ACHN (cell line): Measurements from ENCODE around the gene TMEM267.
"Not testable (repeated sequence)": the region's sequence is repeated elsewhere in the genome, so short reads cannot be mapped to it uniquely, and the experiment has no call there.

ENCODE experiments used
- DNase-seq: peaks from one replicate; pipeline ENCODE4 v3.0.0-alpha.2; 2015
- in situ Hi-C: cut with HindIII; loops from 2 replicates; pipeline ENCODE4 v1.10.0; 2017; ENCODE audit warnings: low sequenced_read_pairs, low pct_ligation_motif_present, low pct_unique_long_range_greater_than_20kb

TMEM267 gene

GRCh38 chr5:43467100-43467499, 16.6 kb downstream of the TMEM267 start:
- no peak for DNase-seq
- in situ Hi-C loops = no loop called here

- in situ Hi-C loops, DNase-seq: not testable (repeated sequence)
Observed at GRCh38 chr5:43465455-43465854, 18.2 kb downstream of the TMEM267 start.

- in situ Hi-C loops = no loop called here
- no peak for DNase-seq
Observed at GRCh38 chr5:43461066-43461465, 22.6 kb downstream of the TMEM267 start.

- in situ Hi-C loops = no loop called here
- no peak for DNase-seq
Observed at GRCh38 chr5:43456556-43456955, 27.1 kb downstream of the TMEM267 start.

GRCh38 chr5:43441575-43441974, 42.1 kb downstream of the TMEM267 start:
- DNase-seq, in situ Hi-C loops: not testable (repeated sequence)

GRCh38 chr5:43437062-43437660, 46.5 kb downstream of the TMEM267 start:
- no peak for DNase-seq

DNA sequence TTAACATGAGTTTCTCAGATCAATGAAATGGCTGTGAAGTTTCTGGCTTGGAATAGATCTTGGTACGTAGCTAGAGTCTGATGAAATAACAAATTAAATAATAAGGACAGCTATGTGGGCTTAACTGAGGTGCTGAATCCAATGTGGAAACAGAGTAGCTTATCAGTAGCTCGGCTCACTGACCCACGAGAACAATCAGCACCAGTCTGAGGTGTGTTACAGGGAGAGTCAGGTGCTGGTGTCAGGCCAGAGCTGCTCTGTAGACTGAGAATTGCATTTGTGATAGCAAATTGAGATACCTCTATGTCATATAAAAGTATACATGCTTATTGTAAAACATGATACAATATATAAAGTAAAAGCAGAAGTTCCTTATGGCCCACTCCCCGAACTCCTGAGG, 50.3 kb downstream of the TMEM267 start:
- no peak for DNase-seq
- in situ Hi-C loops = no loop called here

More at GRCh38 chr5:43437062-43437660, 46.5 kb downstream of the TMEM267 start:
- in situ Hi-C loops = no loop called here

DNA sequence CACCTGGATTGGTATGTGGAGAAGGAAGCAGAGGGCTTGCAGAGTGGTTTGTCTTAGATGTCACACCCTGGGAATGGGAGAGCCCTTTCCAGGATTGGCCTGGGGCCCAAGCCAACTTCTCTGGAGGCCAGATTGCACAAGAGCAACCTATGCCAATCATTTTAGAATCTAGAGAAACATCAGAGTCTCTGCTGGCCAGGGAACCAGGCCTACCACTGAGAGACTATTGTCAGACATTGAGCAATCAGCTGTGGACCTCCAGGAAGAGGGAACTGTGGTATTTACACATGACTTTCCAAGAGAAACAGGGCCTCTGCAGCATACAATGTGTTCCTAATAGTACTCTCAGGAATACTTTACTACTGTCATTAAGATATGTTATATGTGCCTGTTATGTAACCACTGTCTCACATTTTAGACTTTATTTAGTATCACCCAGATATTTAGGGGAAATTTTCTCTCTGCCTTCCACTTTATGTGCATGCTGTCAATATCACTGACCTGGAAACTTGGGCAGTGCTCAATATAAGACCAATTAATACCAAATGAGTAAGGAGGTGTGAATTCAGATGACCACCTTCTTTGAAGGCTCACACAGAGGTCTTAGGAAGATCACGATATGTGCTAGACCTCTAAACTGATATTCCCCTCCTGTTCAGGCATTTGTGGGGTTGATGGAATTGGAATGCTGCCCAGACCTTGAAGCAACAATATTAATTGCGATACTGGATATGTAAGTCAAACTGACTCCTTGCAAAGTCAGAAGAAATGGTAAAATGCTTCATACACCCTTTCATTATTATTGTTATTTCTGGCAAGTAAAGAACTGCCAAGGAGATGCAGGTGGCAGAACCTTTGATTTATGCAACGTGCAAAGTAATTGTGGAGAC, 50.9 kb downstream of the TMEM267 start:
- DNase-seq = no peak
- in situ Hi-C loops = no loop called here

- no peak for DNase-seq
- in situ Hi-C loops = no loop called here
Observed at GRCh38 chr5:43429706-43430105, 54.0 kb downstream of the TMEM267 start.

- in situ Hi-C loops = no loop called here
- DNase-seq = no peak
Observed at GRCh38 chr5:43429016-43429415, 54.6 kb downstream of the TMEM267 start.

GRCh38 chr5:43427306-43427705, 56.4 kb downstream of the TMEM267 start:
- in situ Hi-C loops = no loop called here
- DNase-seq = no peak

DNA sequence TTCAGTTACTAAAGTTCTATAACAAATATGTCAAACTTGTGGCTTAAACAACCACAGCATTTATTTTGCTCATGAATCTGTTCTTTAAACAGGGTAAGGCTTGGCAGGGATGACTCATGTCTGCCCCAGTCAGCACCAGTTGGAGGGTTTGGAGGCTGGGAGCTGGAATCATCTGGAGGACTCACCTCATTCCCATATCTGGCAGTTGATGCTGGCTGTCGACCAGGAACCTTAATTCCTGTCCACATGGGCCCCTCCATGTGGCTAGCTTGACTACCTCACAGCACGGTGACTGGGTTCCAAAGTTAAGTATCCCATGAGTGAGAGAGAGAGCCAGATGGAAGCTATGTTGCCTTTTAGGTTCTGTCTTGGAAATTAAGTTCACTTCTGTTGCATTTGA, 57.7 kb downstream of the TMEM267 start:
- in situ Hi-C loops = no loop called here

GRCh38 chr5:43423086-43423485, 60.6 kb downstream of the TMEM267 start:
- in situ Hi-C loops, DNase-seq: not testable (repeated sequence)

More for the DNA sequence above, 57.7 kb downstream of the TMEM267 start:
- peak; percentile 16 for DNase-seq

GRCh38 chr5:43422143-43422542, 61.5 kb downstream of the TMEM267 start:
- in situ Hi-C loops = no loop called here
- DNase-seq = peak; percentile 28

GRCh38 chr5:43421450-43422133, 62.1 kb downstream of the TMEM267 start:
- no peak for DNase-seq
- in situ Hi-C loops = no loop called here

DNA sequence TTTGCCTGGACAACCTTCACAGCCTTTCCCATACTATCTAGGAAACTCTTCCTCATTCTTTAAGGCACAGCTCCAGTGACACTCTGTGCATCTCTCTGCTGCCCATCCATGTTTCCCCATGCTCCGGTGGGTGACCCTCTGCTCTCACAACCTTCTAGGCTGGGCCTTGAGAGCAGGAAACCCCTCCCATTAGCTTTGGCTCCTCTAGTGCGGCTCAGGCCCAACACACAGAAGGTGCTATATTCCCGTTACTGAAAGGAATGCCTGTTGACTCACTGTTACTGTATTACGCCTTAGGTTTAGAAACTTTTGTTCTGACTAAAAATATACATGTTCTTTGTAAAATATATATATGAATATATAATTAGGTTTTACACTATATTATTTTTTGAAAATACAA, 63.4 kb downstream of the TMEM267 start:
- in situ Hi-C loops = no loop called here
- no peak for DNase-seq

GRCh38 chr5:43418561-43418960, 65.1 kb downstream of the TMEM267 start:
- in situ Hi-C loops = no loop called here

DNA sequence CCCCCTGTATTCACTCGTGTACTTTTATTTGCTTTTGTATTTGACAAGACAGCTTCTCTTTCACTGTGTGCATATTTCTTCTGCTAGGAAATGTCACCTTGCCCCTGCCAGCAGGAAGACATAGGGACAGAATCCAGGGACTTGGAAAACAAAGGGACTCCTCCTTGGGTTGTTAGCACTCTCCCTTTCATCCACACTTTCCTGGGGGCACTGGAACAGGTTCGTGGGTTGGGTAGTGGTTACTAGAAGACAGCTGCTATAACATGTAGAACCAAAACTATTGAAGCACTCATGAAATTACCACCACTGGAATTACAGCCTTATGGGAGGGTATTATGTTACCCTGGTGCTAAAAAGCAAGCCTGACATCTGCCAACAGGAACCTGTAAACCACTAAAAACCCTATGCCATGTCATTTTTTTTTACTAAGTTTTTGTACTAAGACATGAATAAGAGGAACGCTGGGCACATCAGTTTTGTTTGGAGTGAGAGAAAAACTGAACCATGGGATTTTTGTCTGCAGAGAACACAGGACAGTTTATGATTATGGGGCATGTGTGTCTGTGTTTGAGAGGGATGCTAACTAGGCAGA, 66.8 kb downstream of the TMEM267 start:
- in situ Hi-C loops = no loop called here
- no peak for DNase-seq

More at GRCh38 chr5:43418561-43418960, 65.1 kb downstream of the TMEM267 start:
- DNase-seq = no peak
